Measurements from ENCODE around the gene NUFIP1. TPM values are rescaled to one million over a fixed set of nuclear protein-coding genes. Genes with fewer than 3 reads are reported as not detected.
A peak's percentile ranks its signal among the peaks of the same experiment; 100 is the strongest.
"Not testable (repeated sequence)": the region's sequence is repeated elsewhere in the genome, so short reads cannot be mapped to it uniquely, and the experiment has no call there.

Gene NUFIP1
- total RNA-seq, result 1 to 10 TPM; 6.0 to 7.7 TPM

GRCh38 chr13:44989071-44989889 lies at the start of gene NUFIP1, which contains the start of gene GPALPP1:
Gene NUFIP1, minus strand, starts transcription at chr13:44989471. Its CDS starts 35 bp downstream, at chr13:44989436.
Gene GPALPP1, plus strand, starts transcription at chr13:44989538. Its CDS starts 117 bp downstream, at chr13:44989655.
- DNase-seq (peak; percentile 97), ATAC-seq (peak; percentile 97)
- peaks cover 48% of the 10 kb centered on the region for H3K4me1 Mint-ChIP-seq
- H3K36me3 Mint-ChIP-seq, result peaks cover 13% of the 10 kb centered on the region
- CTCF ChIA-PET, result no interaction called here
- no peaks in the 10 kb centered on the region for H3K9me3 Mint-ChIP-seq (ENCODE audit: low read depth)
- no peaks in the 10 kb centered on the region for H3K27me3 Mint-ChIP-seq
- peak within 1 kb of the TSS; percentile 99 for H3K4me3 Mint-ChIP-seq
- H3K27ac Mint-ChIP-seq, result peak within 1 kb of the TSS; percentile 99

GRCh38 chr13:45036206-45036605 lies 46.9 kb upstream of the NUFIP1 start:
- Mint-ChIP-seq H3K27ac (no peak overlapping the region), H3K36me3 (peaks cover 3% of the 10 kb centered on the region), H3K9me3 (ENCODE audit: low read depth) (no peaks in the 10 kb centered on the region), H3K27me3 (no peaks in the 10 kb centered on the region), H3K4me1 (peaks cover 4% of the 10 kb centered on the region), H3K4me3 (no peak overlapping the region)
- CTCF ChIA-PET, result interaction anchor here (1.0 kb wide), 1 partner anchor 12 kb away, joined by 3 read pairs; no protein-coding TSS in a partner anchor
- no peak for ATAC-seq
- DNase-seq, result no peak

GRCh38 chr13:45034342-45034741 lies 45.1 kb upstream of the NUFIP1 start:
- Mint-ChIP-seq H3K27me3 (no peaks in the 10 kb centered on the region), H3K27ac (no peak overlapping the region), H3K36me3 (peaks cover 3% of the 10 kb centered on the region), H3K4me1 (no peaks in the 10 kb centered on the region), H3K9me3 (ENCODE audit: low read depth) (no peaks in the 10 kb centered on the region), H3K4me3 (no peak overlapping the region)
- CTCF ChIA-PET, result interaction anchor here (1.4 to 1.6 kb wide), 2 partner anchors 275 to 551 kb away, joined by 3 to 5 read pairs; no protein-coding TSS in a partner anchor
- DNase-seq (no peak), ATAC-seq (no peak)

GRCh38 chr13:45024847-45025246 lies 35.6 kb upstream of the NUFIP1 start:
- H3K4me1 Mint-ChIP-seq, result no peaks in the 10 kb centered on the region
- H3K36me3 Mint-ChIP-seq, result peaks cover 24% of the 10 kb centered on the region
- H3K4me3 Mint-ChIP-seq, result no peak overlapping the region
- CTCF ChIA-PET, result no interaction called here
- no peaks in the 10 kb centered on the region for H3K9me3 Mint-ChIP-seq (ENCODE audit: low read depth)
- no peak overlapping the region for H3K27ac Mint-ChIP-seq
- ATAC-seq (no peak), DNase-seq (no peak)
- H3K27me3 Mint-ChIP-seq, result no peaks in the 10 kb centered on the region

- H3K4me3 Mint-ChIP-seq, result no peak overlapping the region
Measured at GRCh38 chr13:45021250-45021649, 32.0 kb upstream of the NUFIP1 start.

GRCh38 chr13:45019981-45020380 lies 30.7 kb upstream of the NUFIP1 start:
- H3K27me3 Mint-ChIP-seq; H3K9me3 Mint-ChIP-seq (ENCODE audit: low read depth): not testable (repeated sequence)

More at GRCh38 chr13:45021250-45021649, 32.0 kb upstream of the NUFIP1 start:
- H3K27me3 Mint-ChIP-seq, result no peaks in the 10 kb centered on the region
- CTCF ChIA-PET, result no interaction called here
- no peak for ATAC-seq
- H3K4me1 Mint-ChIP-seq, result no peaks in the 10 kb centered on the region
- peaks cover 26% of the 10 kb centered on the region for H3K36me3 Mint-ChIP-seq
- no peaks in the 10 kb centered on the region for H3K9me3 Mint-ChIP-seq (ENCODE audit: low read depth)
- no peak overlapping the region for H3K27ac Mint-ChIP-seq
- DNase-seq, result no peak

GRCh38 chr13:45016792-45017425 lies 27.6 kb upstream of the NUFIP1 start:
- Mint-ChIP-seq H3K4me3 (no peak overlapping the region), H3K36me3 (peaks cover 21% of the 10 kb centered on the region), H3K4me1 (peaks cover 2% of the 10 kb centered on the region), H3K27me3 (no peaks in the 10 kb centered on the region), H3K27ac (no peak overlapping the region), H3K9me3 (ENCODE audit: low read depth) (no peaks in the 10 kb centered on the region)
- DNase-seq, result no peak
- CTCF ChIA-PET, result no interaction called here
- no peak for ATAC-seq

More at GRCh38 chr13:45019981-45020380, 30.7 kb upstream of the NUFIP1 start:
- DNase-seq, H3K27ac Mint-ChIP-seq, H3K4me3 Mint-ChIP-seq, H3K4me1 Mint-ChIP-seq, CTCF ChIA-PET, ATAC-seq: not testable (repeated sequence)
- peaks cover 29% of the 10 kb centered on the region for H3K36me3 Mint-ChIP-seq

- H3K27ac Mint-ChIP-seq, result no peak overlapping the region
Measured at GRCh38 chr13:45015300-45015699, 26.0 kb upstream of the NUFIP1 start.

GRCh38 chr13:45011198-45011597 lies 21.9 kb upstream of the NUFIP1 start:
- Mint-ChIP-seq H3K27ac (no peak overlapping the region), H3K4me1 (peaks cover 2% of the 10 kb centered on the region), H3K36me3 (peaks cover 26% of the 10 kb centered on the region), H3K27me3 (no peaks in the 10 kb centered on the region), H3K4me3 (no peak overlapping the region), H3K9me3 (ENCODE audit: low read depth) (no peaks in the 10 kb centered on the region)
- CTCF ChIA-PET, result interaction anchor here (0.8 kb wide), 1 partner anchor 35 kb away, joined by 3 read pairs; no protein-coding TSS in a partner anchor
- DNase-seq (no peak), ATAC-seq (no peak)

More at GRCh38 chr13:45015300-45015699, 26.0 kb upstream of the NUFIP1 start:
- no peak overlapping the region for H3K4me3 Mint-ChIP-seq
- H3K4me1 Mint-ChIP-seq, result peaks cover 2% of the 10 kb centered on the region
- H3K27me3 Mint-ChIP-seq, result no peaks in the 10 kb centered on the region
- ATAC-seq, result no peak
- no peak for DNase-seq
- CTCF ChIA-PET, result interaction anchor here (1.4 kb wide), 1 partner anchor 32 kb away, joined by 4 read pairs; no protein-coding TSS in a partner anchor
- H3K36me3 Mint-ChIP-seq, result peaks cover 25% of the 10 kb centered on the region
- H3K9me3 Mint-ChIP-seq (ENCODE audit: low read depth), result no peaks in the 10 kb centered on the region

- no peak overlapping the region for H3K4me3 Mint-ChIP-seq
- no peak for DNase-seq
- H3K27me3 Mint-ChIP-seq, result no peaks in the 10 kb centered on the region
- no peaks in the 10 kb centered on the region for H3K4me1 Mint-ChIP-seq
- CTCF ChIA-PET, result no interaction called here
- H3K27ac Mint-ChIP-seq, result no peak overlapping the region
- no peak for ATAC-seq
- H3K9me3 Mint-ChIP-seq (ENCODE audit: low read depth), result no peaks in the 10 kb centered on the region
- peaks cover 24% of the 10 kb centered on the region for H3K36me3 Mint-ChIP-seq
Measured at GRCh38 chr13:45007823-45008222, 18.6 kb upstream of the NUFIP1 start.

- no peaks in the 10 kb centered on the region for H3K4me1 Mint-ChIP-seq
- H3K9me3 Mint-ChIP-seq (ENCODE audit: low read depth), result no peaks in the 10 kb centered on the region
- DNase-seq (no peak), ATAC-seq (no peak)
- H3K4me3 Mint-ChIP-seq, result no peak overlapping the region
- H3K27ac Mint-ChIP-seq, result no peak overlapping the region
- H3K27me3 Mint-ChIP-seq, result no peaks in the 10 kb centered on the region
- peaks cover 30% of the 10 kb centered on the region for H3K36me3 Mint-ChIP-seq
- CTCF ChIA-PET, result interaction anchor here (1.1 kb wide), 1 partner anchor 260 kb away, joined by 3 read pairs; no protein-coding TSS in a partner anchor
Measured at GRCh38 chr13:45007225-45007624, 18.0 kb upstream of the NUFIP1 start.

- Mint-ChIP-seq H3K4me3 (no peak overlapping the region), H3K27ac (no peak overlapping the region), H3K9me3 (ENCODE audit: low read depth) (peaks cover 2% of the 10 kb centered on the region), H3K4me1 (no peaks in the 10 kb centered on the region), H3K27me3 (no peaks in the 10 kb centered on the region), H3K36me3 (peaks cover 29% of the 10 kb centered on the region)
- no peak for DNase-seq
- CTCF ChIA-PET, result no interaction called here
- no peak for ATAC-seq
Measured at GRCh38 chr13:45004096-45004495, 14.8 kb upstream of the NUFIP1 start.

- Mint-ChIP-seq H3K36me3 (peaks cover 28% of the 10 kb centered on the region), H3K27me3 (no peaks in the 10 kb centered on the region), H3K4me1 (no peaks in the 10 kb centered on the region), H3K9me3 (ENCODE audit: low read depth) (peaks cover 2% of the 10 kb centered on the region), H3K4me3 (no peak overlapping the region), H3K27ac (no peak overlapping the region)
- CTCF ChIA-PET, result no interaction called here
- DNase-seq (no peak), ATAC-seq (no peak)
Measured at GRCh38 chr13:45003417-45003816, 14.1 kb upstream of the NUFIP1 start.
